HUES48 (cell line): ENCODE measurements around the gene MCTP1.

Experiments
- H3K27ac ChIP-seq: one replicate; pipeline ENCODE4 v1.7.0; 2013; ENCODE audit warnings: low read depth, low read length, inconsistent platforms
- H3K27me3 ChIP-seq: 2 replicates; pipeline ENCODE4 v1.6.1; 2013; ENCODE audit warnings: mild to moderate bottlenecking, low read length; ENCODE audit not compliant: control insufficient read depth, insufficient read depth
- H3K36me3 ChIP-seq: 2 replicates; pipeline ENCODE4 v1.6.1; 2013; ENCODE audit warnings: low read length; ENCODE audit not compliant: control insufficient read depth, insufficient read depth
- H3K4me1 ChIP-seq: 2 replicates; pipeline ENCODE4 v1.6.1; 2013; ENCODE audit warnings: mild to moderate bottlenecking, low read length; ENCODE audit not compliant: control insufficient read depth, insufficient read depth
- H3K4me3 ChIP-seq: 2 replicates; pipeline ENCODE4 v1.5.1; 2013; ENCODE audit warnings: mild to moderate bottlenecking, low read depth, low read length
- H3K9ac ChIP-seq: 2 replicates; pipeline ENCODE4 v1.6.1; 2013; ENCODE audit warnings: mild to moderate bottlenecking, low read depth, low read length, moderate library complexity
- H3K9me3 ChIP-seq: 2 replicates; pipeline ENCODE4 v1.6.1; 2013; ENCODE audit warnings: low read length; ENCODE audit not compliant: control insufficient read depth, insufficient read depth

MCTP1 gene

DNA sequence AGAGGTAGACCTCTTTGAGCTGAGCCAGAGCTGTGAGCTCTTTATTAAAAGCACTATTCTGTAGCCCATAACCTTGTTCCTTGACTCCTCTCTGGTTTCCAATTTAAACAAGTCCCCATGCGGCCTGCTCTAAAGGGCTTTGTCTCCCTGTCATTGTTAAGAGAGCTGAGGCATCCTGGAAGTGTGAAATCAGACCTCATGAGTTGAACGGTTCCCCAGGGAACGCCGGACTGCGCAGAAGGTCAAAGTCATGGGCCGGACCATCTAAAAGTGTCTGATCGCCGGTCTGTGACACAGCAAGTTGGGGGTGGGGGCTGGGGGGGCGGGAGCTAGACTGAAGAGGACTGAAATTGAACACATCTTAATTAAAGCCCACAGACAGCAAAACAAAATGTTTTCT, 400.6 kb downstream of the MCTP1 start:
- peaks cover 15% of the 10 kb centered on the region for H3K4me1 ChIP-seq
- no peak overlapping the region for H3K27ac ChIP-seq
- H3K36me3 ChIP-seq = no peaks in the 10 kb centered on the region
- H3K9me3 ChIP-seq = no peaks in the 10 kb centered on the region
- H3K9ac ChIP-seq = no peak overlapping the region
- H3K27me3 ChIP-seq = no peaks in the 10 kb centered on the region
- no peak overlapping the region for H3K4me3 ChIP-seq

GRCh38 chr5:94872526-94872925, 412.4 kb downstream of the MCTP1 start:
- Histone ChIP-seq H3K9me3 (no peaks in the 10 kb centered on the region), H3K36me3 (no peaks in the 10 kb centered on the region), H3K4me1 (peaks cover 35% of the 10 kb centered on the region), H3K27ac (no peak overlapping the region), H3K27me3 (no peaks in the 10 kb centered on the region), H3K9ac (no peak overlapping the region), H3K4me3 (no peak overlapping the region)

- H3K27ac ChIP-seq = peak overlapping the region; percentile 51
- H3K36me3 ChIP-seq = no peaks in the 10 kb centered on the region
- H3K9me3 ChIP-seq = no peaks in the 10 kb centered on the region
- no peak overlapping the region; the same call in 1 of the 2 replicates for H3K9ac ChIP-seq
- no peaks in the 10 kb centered on the region for H3K27me3 ChIP-seq
- no peak overlapping the region for H3K4me3 ChIP-seq
- H3K4me1 ChIP-seq = peaks cover 50% of the 10 kb centered on the region
Observed at GRCh38 chr5:94870511-94871183, 414.2 kb downstream of the MCTP1 start.

GRCh38 chr5:94869921-94870320, 415.0 kb downstream of the MCTP1 start:
- peaks cover 50% of the 10 kb centered on the region for H3K4me1 ChIP-seq
- no peaks in the 10 kb centered on the region for H3K27me3 ChIP-seq
- no peak overlapping the region for H3K9ac ChIP-seq
- H3K27ac ChIP-seq = no peak overlapping the region
- no peak overlapping the region for H3K4me3 ChIP-seq
- no peaks in the 10 kb centered on the region for H3K9me3 ChIP-seq
- H3K36me3 ChIP-seq = no peaks in the 10 kb centered on the region

DNA sequence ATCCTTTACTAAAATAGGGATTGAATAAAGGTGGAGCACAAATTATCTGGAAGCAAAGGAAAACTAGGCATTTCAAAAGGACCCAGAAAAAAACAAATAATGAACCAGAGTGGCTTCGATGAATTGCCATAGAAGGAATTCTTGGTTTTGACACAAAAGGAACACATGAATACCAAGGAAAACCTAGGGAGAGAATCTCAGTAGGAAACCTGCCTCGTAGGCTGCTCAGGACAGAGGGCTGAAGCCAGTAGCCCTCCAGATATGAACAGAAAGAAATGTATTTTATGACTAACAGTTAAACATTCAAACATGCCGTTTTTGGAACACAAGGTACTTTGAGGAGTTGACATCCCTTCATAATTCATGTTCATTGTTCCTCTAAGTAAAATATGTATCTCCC, 420.9 kb downstream of the MCTP1 start:
- H3K27ac ChIP-seq = peak overlapping the region; percentile 40
- H3K9me3 ChIP-seq = no peaks in the 10 kb centered on the region
- no peak overlapping the region for H3K9ac ChIP-seq
- H3K4me1 ChIP-seq = peaks cover 43% of the 10 kb centered on the region
- H3K27me3 ChIP-seq = no peaks in the 10 kb centered on the region
- H3K36me3 ChIP-seq = no peaks in the 10 kb centered on the region
- H3K4me3 ChIP-seq = no peak overlapping the region

- no peaks in the 10 kb centered on the region for H3K27me3 ChIP-seq
- peaks cover 27% of the 10 kb centered on the region for H3K4me1 ChIP-seq
Observed at GRCh38 chr5:94857111-94857510, 427.8 kb downstream of the MCTP1 start.

DNA sequence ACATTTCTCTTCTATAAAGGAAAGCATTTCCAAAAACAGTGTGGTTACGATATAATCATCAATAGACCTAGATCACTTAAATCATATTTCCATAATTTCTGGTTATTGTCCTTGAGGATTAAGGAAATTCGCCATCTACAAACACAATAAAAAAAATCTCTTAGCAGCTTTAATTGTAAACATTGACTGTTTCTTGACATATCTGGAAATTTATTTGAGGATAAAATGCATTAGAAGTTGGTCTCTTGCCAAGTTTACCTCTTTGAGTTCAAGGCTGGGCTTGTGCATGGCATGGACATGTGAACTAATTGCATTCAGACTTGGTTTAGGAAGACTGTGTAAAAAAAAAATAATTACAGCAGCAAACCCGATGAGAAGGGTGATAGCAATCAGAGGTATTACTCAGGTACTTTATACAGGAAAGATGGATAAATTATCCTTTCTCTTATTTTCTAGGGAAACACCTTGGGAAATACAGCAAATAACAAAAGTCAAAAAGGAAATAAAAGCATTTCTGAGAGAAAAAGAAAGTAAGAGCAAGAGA, 428.6 kb downstream of the MCTP1 start:
- Histone ChIP-seq H3K27ac (no peak overlapping the region), H3K36me3 (no peaks in the 10 kb centered on the region), H3K4me1 (peaks cover 27% of the 10 kb centered on the region), H3K27me3 (no peaks in the 10 kb centered on the region), H3K9ac (no peak overlapping the region), H3K4me3 (no peak overlapping the region), H3K9me3 (no peaks in the 10 kb centered on the region)

More at GRCh38 chr5:94857111-94857510, 427.8 kb downstream of the MCTP1 start:
- Histone ChIP-seq H3K9ac (no peak overlapping the region), H3K36me3 (no peaks in the 10 kb centered on the region), H3K9me3 (no peaks in the 10 kb centered on the region), H3K27ac (no peak overlapping the region), H3K4me3 (no peak overlapping the region)

- H3K4me1 ChIP-seq = peaks cover 30% of the 10 kb centered on the region
- H3K9ac ChIP-seq = no peak overlapping the region
Observed at GRCh38 chr5:94855543-94855942, 429.4 kb downstream of the MCTP1 start.

GRCh38 chr5:94853120-94853519, 431.8 kb downstream of the MCTP1 start:
- Histone ChIP-seq H3K27me3 (no peaks in the 10 kb centered on the region), H3K36me3 (no peaks in the 10 kb centered on the region), H3K4me3 (peak overlapping the region; percentile 22), H3K4me1 (peaks cover 44% of the 10 kb centered on the region), H3K9ac (no peak overlapping the region), H3K9me3 (no peaks in the 10 kb centered on the region), H3K27ac (peak overlapping the region; percentile 62)

More at GRCh38 chr5:94855543-94855942, 429.4 kb downstream of the MCTP1 start:
- Histone ChIP-seq H3K27ac (no peak overlapping the region), H3K36me3 (no peaks in the 10 kb centered on the region), H3K4me3 (no peak overlapping the region), H3K9me3 (no peaks in the 10 kb centered on the region), H3K27me3 (no peaks in the 10 kb centered on the region)

DNA sequence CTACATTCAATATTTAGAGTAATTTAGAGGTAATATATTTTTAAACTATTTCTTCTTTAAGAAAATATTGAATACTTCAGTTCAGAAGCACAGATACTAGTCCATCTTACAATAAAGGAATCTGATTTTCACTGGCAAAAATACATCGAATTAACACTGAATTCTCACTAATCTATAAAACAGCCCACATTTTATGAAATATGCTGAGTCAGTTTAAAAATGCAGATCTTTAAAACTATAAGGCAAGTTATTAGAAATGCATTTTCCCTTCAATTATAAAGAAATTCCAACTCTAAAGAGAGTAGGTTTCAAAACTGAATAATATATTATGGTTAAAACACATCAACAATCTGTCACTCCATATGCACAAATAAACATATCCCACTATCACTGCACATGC, 433.9 kb downstream of the MCTP1 start:
- no peak overlapping the region for H3K27ac ChIP-seq
- no peaks in the 10 kb centered on the region for H3K36me3 ChIP-seq
- H3K4me1 ChIP-seq = peaks cover 46% of the 10 kb centered on the region
- H3K4me3 ChIP-seq = no peak overlapping the region
- no peaks in the 10 kb centered on the region for H3K27me3 ChIP-seq
- H3K9ac ChIP-seq = no peak overlapping the region
- no peaks in the 10 kb centered on the region for H3K9me3 ChIP-seq

DNA sequence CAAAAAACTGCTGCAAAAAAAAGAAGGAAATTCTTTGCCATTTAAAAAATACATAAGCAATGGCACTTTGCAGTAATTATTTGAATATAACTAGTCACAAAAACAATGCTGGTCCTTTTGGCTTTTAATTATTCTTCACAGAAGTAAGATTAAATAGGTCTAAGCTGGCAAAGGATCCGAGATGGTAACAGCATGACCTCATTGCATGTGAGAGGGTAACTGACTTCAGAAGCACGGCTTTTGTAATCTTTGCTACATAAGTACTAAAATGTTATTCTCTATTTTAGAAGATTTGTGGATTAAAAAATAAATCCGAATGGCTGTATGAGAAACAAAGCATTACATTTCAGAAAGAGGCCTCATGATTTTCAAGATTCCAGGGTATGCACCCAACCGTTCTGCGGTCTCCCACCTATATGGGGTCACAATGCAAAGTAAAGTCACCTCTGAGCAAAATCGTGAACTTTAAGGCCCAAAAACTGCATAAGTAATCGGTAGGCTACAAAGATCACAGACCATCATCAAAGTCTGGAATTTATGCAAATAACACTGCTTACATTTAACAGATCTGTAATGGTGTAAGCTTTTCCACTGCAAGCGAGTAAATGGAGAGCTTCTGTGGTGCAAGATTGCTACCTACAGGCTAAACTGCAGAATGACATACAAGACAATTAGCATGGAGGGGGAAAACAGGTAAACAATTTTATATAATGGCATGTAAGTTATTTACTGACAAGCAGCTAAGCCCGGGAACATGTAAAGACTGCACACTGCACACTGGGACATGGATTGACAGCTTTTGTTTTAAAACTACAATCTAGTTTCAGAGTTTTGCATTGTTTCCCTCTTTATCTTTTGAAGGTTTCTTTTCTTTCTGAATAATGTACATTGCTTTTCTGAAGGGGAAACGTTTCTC, 434.8 kb downstream of the MCTP1 start:
- H3K27me3 ChIP-seq = no peaks in the 10 kb centered on the region
- H3K4me1 ChIP-seq = peaks cover 40% of the 10 kb centered on the region
- H3K9ac ChIP-seq = no peak overlapping the region
- peak overlapping the region; percentile 25; the same call in 1 of the 2 replicates for H3K4me3 ChIP-seq
- H3K27ac ChIP-seq = peak overlapping the region; percentile 75
- no peaks in the 10 kb centered on the region for H3K9me3 ChIP-seq
- no peaks in the 10 kb centered on the region for H3K36me3 ChIP-seq
